NCI-H526 treated with DMSO at 0.1 percent for 48 hours (cell line): ENCODE results near the gene GRAMD1B.
"Not testable (repeated sequence)": the region's sequence is repeated elsewhere in the genome, so short reads cannot be mapped to it uniquely, and the experiment has no call there.

Experiments used
- DNase-seq: peaks from one replicate; lab custom pipeline; 2025; lab: John Stamatoyannopoulos, UW

The GRAMD1B gene

DNA sequence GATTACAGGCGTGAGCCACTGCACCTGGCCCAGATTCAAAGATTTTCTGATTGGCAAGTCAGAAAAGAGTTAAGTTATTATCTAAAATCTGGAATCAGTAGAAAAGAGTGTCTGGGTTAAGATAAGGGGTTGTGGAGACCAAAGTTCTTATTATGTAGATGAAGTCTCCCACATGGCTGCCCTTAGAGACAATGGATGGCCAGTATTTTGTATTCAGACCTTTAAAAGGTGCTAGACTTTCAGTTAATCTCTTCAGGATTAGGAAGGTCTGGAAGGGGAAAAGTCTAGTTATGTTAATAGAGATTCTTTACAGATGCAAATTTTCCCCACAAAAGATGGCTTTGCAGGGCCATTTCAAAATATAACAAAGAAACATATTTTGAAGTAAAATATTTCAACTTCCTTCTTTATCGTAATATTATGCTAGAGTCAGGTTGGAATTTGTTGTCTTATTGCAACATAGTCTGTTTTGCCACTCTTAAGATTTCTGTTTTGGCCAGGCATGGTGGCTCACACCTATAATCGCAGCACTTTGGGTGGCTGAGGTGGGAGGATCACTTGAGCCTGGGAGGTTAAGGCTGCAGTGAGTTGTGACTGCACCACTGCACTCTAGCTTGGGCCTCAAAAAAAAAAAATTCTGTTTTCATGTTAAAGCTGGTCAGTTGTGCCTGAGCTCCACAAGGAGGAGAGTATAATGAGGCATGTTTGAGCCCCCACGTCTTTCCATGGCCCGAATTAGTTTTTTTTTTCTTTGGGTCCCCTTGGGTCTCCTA is 14.0 kb downstream of the GRAMD1B start:
- DNase-seq, result no peak

DNA sequence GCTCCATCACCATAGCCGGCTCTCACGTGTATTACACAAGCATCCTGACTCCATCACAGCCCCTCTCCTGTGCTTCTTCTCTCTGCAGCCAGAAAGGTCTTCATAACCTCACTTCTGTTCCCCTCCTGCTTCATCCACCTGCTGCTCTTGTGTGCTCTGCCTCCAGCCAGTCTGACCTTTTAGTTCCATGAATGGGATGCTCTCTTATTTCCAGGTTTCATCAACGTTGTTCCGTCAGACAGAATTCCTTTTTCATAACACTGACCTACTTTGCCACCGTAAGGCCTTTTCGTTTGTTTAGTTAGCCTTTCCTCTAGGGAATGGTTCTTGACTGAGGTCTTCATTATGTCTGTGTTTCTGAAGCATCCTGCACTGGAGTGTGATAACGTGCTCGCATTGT is 18.8 kb downstream of the GRAMD1B start:
- DNase-seq, result no peak

DNA sequence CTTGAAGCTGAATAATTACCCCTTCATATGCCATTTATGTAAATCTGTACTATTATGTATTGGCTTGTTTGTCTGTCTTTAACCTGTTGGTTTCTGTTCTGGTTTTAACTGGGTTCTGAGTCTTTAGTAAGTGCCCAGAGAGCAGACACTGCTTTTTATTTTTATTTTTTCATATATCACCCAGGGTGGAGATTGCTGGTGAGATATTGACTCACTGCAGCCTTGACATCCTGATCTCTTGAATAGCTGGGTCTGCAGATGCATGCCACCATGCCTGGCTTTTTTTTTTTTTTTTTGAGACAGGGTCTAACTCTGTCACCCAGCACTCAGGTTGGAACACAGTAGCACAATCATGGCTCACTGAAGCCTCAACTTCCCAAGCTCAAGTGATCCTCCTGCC is 19.4 kb downstream of the GRAMD1B start:
- DNase-seq, result no peak

DNA sequence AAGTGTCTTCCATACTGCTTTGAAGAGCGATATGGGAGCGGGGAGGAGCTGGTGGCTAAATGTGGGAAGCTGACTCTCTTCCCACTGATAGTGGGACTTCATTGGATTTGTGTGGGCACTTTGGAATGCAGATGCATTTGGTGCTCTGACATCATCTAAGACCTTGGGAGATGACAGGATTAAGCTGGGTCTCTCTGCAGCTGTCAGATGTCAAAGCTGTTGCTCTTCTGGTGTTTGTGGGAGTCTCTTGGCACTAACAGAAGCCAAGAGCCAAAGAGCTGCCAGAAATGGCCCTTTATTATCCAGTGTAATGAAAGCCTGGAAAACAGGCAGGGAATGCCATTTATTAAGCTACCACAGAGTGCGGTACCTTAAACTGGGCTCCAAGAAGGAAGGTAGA is 20.6 kb downstream of the GRAMD1B start:
- no peak for DNase-seq

- no peak for DNase-seq
Observed at GRCh38 chr11:123451183-123451781, 21.2 kb downstream of the GRAMD1B start.

GRCh38 chr11:123452794-123453193 is 22.7 kb downstream of the GRAMD1B start:
- DNase-seq, result no peak

DNA sequence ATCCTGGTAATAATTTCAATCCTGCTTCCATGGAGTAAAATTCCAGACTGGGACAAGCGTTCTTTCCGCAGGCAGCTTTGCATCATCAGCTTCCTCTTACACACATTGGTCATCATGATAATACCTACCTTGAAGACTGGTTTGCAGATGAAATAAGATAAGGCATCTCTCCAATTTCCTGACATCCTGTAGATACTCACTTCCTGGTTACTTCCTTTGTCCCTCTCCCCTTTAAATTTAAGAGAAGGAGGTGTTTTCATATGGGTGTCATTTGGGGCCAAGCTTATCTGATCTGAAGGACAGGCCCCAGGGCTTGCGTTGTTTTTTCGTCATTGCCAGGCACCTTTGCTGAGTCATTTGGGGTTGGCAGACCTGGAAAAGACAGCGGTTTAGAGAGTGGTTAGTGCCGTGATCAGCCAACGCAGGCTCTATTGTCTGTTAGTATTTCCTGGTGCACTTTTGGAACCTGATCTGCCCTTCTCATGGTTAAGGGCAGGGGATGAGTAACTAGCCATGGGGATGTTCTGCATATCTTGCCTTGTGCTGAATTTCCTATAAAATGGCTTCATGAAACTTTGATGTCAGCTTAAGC is 24.1 kb downstream of the GRAMD1B start:
- DNase-seq, result no peak

GRCh38 chr11:123454796-123455195 is 24.7 kb downstream of the GRAMD1B start:
- DNase-seq, result no peak

DNA sequence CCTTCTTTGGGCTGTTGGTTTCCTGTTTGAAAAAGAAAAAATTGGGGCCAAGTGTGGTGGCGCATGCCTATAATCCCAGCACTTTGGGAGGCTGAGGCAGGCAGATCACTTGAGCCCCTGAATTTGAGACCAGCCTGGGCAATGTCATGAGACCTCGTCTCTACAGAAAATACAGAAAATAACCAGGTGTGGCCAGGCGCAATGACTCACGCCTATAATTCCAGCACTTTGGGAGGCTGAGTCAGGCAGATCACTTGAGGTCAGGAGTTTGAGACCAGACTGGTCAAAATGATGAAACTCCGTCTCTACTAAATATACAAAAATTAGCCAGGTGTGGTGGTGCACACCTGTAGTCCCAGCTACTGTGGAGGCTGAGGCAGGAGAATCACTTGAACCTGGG is 26.4 kb downstream of the GRAMD1B start:
- DNase-seq, result not testable (repeated sequence)

- no peak for DNase-seq
Observed at GRCh38 chr11:123457187-123457770, 27.2 kb downstream of the GRAMD1B start.

GRCh38 chr11:123458501-123458900 is 28.4 kb downstream of the GRAMD1B start:
- no peak for DNase-seq

- DNase-seq, result no peak
Observed at GRCh38 chr11:123460012-123460700, 30.1 kb downstream of the GRAMD1B start.

GRCh38 chr11:123461164-123461563 is 31.1 kb downstream of the GRAMD1B start:
- DNase-seq, result no peak

GRCh38 chr11:123465667-123466066 is 35.6 kb downstream of the GRAMD1B start:
- DNase-seq, result not testable (repeated sequence)

GRCh38 chr11:123466172-123466571 is 36.1 kb downstream of the GRAMD1B start:
- not testable (repeated sequence) for DNase-seq

GRCh38 chr11:123469089-123469488 is 39.0 kb downstream of the GRAMD1B start:
- no peak for DNase-seq

- DNase-seq, result no peak
Observed at GRCh38 chr11:123469586-123469985, 39.5 kb downstream of the GRAMD1B start.

DNA sequence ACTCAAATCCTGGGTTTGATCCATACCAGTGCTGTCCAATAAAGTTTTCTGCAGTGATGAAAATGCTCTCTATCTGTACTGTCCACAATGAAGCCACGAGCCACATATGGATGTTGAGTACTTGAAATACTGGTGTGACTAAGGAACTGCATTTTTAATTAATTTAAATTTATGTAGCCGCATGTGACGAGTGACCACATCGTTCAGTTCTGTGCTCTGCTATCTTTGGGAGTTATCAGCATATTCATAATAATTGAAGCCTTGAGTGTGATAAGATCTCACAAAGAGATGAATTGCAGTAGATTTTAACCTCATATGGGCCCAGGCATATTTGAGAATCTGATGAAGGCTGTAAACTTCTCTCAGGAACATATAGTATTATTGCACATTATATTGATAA is 40.8 kb downstream of the GRAMD1B start:
- no peak for DNase-seq

- DNase-seq, result no peak
Observed at GRCh38 chr11:123472236-123472935, 42.3 kb downstream of the GRAMD1B start.

DNA sequence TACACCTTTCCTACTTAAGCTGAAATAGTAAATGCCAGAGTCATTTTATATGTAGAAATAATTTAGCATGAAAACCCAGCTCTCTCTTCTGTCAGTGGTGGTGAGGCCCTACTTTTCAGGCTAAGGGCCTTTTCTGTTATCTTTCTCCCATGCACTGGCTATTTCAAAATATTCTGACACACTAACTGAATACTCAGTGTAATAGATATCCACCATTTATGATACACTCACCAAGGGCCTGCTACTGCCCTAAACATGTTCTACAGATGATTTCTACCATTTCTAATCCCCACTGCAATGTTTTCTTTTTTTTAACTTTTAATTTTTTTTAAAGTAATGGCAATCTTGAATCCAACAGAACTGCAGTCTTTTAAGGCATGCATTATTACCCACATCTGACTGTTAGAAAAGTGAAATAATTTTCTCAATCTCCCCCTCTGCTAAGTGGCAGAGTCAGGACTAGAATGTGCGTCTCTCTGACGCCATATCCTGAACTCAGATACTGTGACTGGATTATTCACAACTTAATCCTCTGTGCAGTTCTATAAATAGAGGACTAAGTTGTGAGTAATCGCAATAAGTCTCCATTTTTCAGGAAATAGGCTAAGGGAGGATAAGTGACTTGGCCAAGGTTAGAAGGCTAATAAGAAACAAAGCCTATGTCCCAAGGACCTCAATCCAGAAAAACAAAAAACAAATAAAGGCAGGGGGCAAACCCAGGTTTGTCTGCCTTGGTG is 44.0 kb downstream of the GRAMD1B start:
- no peak for DNase-seq

GRCh38 chr11:123474994-123475393 is 44.9 kb downstream of the GRAMD1B start:
- no peak for DNase-seq
